ENCODE results near the gene URM1.

DNA sequence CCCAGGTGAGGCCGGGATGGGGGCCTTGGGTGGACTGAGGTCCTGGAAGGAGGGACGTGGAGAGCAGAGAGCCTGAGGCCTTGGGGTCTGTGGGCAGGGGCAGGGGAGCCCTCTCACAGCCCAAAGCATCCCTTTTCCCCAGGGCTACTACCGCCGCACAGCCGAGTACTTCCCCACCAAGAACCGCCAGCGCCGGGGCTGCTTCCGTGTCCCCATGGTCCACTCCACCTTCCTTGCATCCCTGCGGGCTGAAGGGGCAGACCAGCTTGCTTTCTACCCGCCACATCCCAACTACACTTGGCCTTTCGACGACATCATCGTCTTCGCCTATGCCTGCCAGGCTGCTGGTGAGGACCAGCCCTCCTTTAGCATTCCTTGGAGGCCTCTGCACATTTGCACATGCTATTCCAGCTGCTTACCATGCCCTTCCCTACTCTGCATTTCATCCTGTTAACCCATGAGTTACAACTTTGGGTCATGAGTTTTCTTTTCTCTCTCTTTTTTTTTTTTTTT, 53.1 kb downstream of the URM1 start:
- TF ChIP-seq, protein P1, sequence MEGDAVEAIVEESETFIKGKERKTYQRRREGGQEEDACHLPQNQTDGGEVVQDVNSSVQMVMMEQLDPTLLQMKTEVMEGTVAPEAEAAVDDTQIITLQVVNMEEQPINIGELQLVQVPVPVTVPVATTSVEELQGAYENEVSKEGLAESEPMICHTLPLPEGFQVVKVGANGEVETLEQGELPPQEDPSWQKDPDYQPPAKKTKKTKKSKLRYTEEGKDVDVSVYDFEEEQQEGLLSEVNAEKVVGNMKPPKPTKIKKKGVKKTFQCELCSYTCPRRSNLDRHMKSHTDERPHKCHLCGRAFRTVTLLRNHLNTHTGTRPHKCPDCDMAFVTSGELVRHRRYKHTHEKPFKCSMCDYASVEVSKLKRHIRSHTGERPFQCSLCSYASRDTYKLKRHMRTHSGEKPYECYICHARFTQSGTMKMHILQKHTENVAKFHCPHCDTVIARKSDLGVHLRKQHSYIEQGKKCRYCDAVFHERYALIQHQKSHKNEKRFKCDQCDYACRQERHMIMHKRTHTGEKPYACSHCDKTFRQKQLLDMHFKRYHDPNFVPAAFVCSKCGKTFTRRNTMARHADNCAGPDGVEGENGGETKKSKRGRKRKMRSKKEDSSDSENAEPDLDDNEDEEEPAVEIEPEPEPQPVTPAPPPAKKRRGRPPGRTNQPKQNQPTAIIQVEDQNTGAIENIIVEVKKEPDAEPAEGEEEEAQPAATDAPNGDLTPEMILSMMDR (IDR thresholded peaks at IDR 0.05) = no peak
- TF ChIP-seq POLR2A (IDR thresholded peaks at IDR 0.05) (no peak), EP300 (IDR thresholded peaks at IDR 0.05; ENCODE audit: low read depth) (no peak)

All from transverse colon (tissue), 3 donors.